PC-9 (cell line): ENCODE data around the gene ZNF766. TPM values are rescaled to one million over a fixed set of nuclear protein-coding genes. Genes with fewer than 3 reads are reported as not detected.
"Not testable (repeated sequence)": the region's sequence is repeated elsewhere in the genome, so short reads cannot be mapped to it uniquely, and the experiment has no call there.

ENCODE experiments used
- BruUV-seq: library from RNA; stranded (reverse); fragments of 400-500 nt; replicated peaks from 2 replicates; lab custom pipeline; 2021; lab: Mats Ljungman, UMichigan
- CTCF ChIA-PET: fragments of 300-600 bp; sonication (Branson Sonifier 250); formaldehyde crosslinking; loops from one replicate; lab custom pipeline; 2022; ENCODE audit warnings: antibody characterized with exemption; lab: Charles Lee
- POLR2A ChIA-PET: fragments of 300-600 bp; sonication (Branson Sonifier 250); formaldehyde crosslinking; loops from one replicate; lab custom pipeline; 2022; ENCODE audit warnings: antibody characterized with exemption; ENCODE audit not compliant: unreplicated experiment; lab: Charles Lee
- DNase-seq, 2 experiments: peaks; one replicate each; pipeline versions ENCODE4 v3.0.0 to v3.0.0-alpha.2; 2015 to 2022; ENCODE audit warnings: mixed read lengths in 1 of 2
- H2AFZ ChIP-seq: fragments of 200-600 bp; sonication (generic); 2 replicates; pipeline ENCODE4 v1.8.1; 2017; ENCODE audit warnings: antibody characterized with exemption
- H3F3A ChIP-seq: fragments of 200-600 bp; sonication (generic); 2 replicates; pipeline ENCODE4 v1.8.1; 2017; ENCODE audit warnings: antibody characterized with exemption, mild to moderate bottlenecking, low read depth; ENCODE audit not compliant: insufficient read depth
- H3K27ac ChIP-seq: fragments of 200-600 bp; sonication (generic); 2 replicates; pipeline ENCODE4 v1.6.1; 2016; ENCODE audit warnings: mixed run types
- H3K27me3 ChIP-seq: fragments of 200-600 bp; sonication (generic); 2 replicates; pipeline ENCODE4 v1.6.1; 2016; ENCODE audit warnings: low read depth, mixed run types; ENCODE audit not compliant: insufficient read depth
- H3K36me3 ChIP-seq: fragments of 200-600 bp; sonication (generic); 2 replicates; pipeline ENCODE4 v1.6.1; 2016; ENCODE audit warnings: low read depth, mixed run types
- H3K4me1 ChIP-seq: fragments of 200-600 bp; sonication (generic); replicated peaks from 2 replicates; pipeline ENCODE4 v1.6.1; 2016; ENCODE audit warnings: mixed run types; ENCODE audit not compliant: insufficient read depth
- H3K4me2 ChIP-seq: fragments of 200-600 bp; sonication (generic); 2 replicates; pipeline ENCODE4 v1.6.1; 2017; ENCODE audit warnings: mixed run types
- H3K4me3 ChIP-seq: fragments of 200-600 bp; sonication (generic); 2 replicates; pipeline ENCODE4 v1.6.1; 2016; ENCODE audit warnings: mixed run types
- H3K79me2 ChIP-seq: fragments of 200-600 bp; sonication (generic); 2 replicates; pipeline ENCODE4 v1.6.1; 2017; ENCODE audit warnings: low read depth, mixed run types
- H3K9me2 ChIP-seq: fragments of 200-600 bp; sonication (generic); 2 replicates; pipeline ENCODE4 v1.8.1; 2017; ENCODE audit warnings: mild to moderate bottlenecking; ENCODE audit not compliant: insufficient read depth
- H3K9me3 ChIP-seq: fragments of 200-600 bp; sonication (generic); 2 replicates; pipeline ENCODE4 v1.8.1; 2016; ENCODE audit warnings: low read depth; ENCODE audit not compliant: insufficient read depth
- H4K20me1 ChIP-seq: fragments of 200-600 bp; sonication (generic); 2 replicates; pipeline ENCODE4 v1.8.1; 2017; ENCODE audit not compliant: insufficient read depth
- EZH2 ChIP-seq: fragments of 200-600 bp; sonication (generic); IDR thresholded peaks from 2 replicates; pipeline ENCODE4 v1.8.0; 2017; ENCODE audit warnings: antibody characterized with exemption, low read depth
- intact Hi-C: fragments of 100-400 bp; cut with micrococcal nuclease; formaldehyde crosslinking; loops from one replicate; pipeline ENCODE4 v1.10.0; 2022; ENCODE audit not compliant: unreplicated experiment
- total RNA-seq: library from RNA; stranded (reverse); gene quantifications from 2 replicates; pipeline ENCODE4 v1.2.3, GENCODE V29; 2021
- TF ChIP-seq, protein P1 (sequence below): fragments of 200-600 bp; sonication (generic); conservative IDR thresholded peaks from 2 replicates; pipeline ENCODE4 v1.6.1; 2017; ENCODE audit warnings: mixed run types, antibody characterized with exemption, mild to moderate bottlenecking, moderate library complexity

ZNF766 gene
- total RNA-seq, 1 experiment from 2014 or later: 18.3 TPM

DNA sequence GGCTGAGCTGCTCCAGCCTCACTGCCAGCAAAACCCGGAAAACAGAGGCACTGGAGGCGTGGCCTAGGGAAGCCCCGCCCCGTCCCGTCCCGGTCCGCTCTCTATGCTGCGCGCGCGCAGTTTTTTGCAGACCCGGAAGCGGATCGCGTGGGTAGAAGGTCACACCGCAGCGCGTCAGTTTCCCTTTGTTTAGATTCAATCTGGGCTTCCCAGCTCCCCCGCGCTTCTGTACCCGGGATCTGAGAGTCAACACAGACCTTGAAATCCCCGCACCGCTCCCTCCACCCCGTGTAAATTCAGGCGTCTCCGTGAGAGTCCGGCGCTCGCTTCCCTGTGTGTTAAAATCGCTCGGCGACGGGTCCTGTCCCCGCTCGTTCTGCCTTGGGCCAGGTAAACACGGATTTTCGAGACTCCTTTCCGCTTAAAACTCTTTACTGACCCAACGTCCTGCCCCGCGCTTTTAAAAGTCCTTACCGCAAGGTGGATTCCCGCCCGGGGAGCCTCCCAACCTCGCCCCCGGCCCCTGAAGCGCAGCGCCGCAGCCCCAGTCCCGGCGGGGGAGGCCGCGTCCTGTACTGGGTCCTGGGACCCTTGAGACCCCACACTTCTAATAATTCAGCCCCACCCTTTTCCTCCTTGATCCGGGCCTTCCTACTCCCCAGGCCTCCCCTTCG lies 66.9 kb downstream of the ZNF766 start, which contains the start of gene ZNF610:
Gene ZNF610 (plus strand): TSS at position 127 of the 674 bp plus-strand sequence. CDS start 12,930 bp downstream, outside the sequence.
- Histone ChIP-seq H3K27me3 (no peaks in the 10 kb centered on the region), H3K9me3 (peaks cover 33% of the 10 kb centered on the region), H3F3A (no peaks in the 10 kb centered on the region), H3K9me2 (no peaks in the 10 kb centered on the region), H3K4me2 (peak within 1 kb of the TSS; percentile 68), H4K20me1 (no peaks in the 10 kb centered on the region), H3K36me3 (no peaks in the 10 kb centered on the region), H3K4me1 (no peaks in the 10 kb centered on the region), H3K27ac (no peak within 1 kb of the TSS), H3K79me2 (no peaks in the 10 kb centered on the region), H3K4me3 (peak within 1 kb of the TSS; percentile 63), H2AFZ (peak within 1 kb of the TSS; percentile 88)
- BruUV-seq: TSS peak; percentile 97
- peak; percentile 40 to 88 for DNase-seq
- intact Hi-C loops: no loop called here
- ChIA-PET POLR2A (interaction anchor here (0.7 kb wide), 1 partner anchor 61 kb away, joined by 5 read pairs; no protein-coding TSS in a partner anchor), CTCF (no interaction called here)
- TF ChIP-seq, protein P1, sequence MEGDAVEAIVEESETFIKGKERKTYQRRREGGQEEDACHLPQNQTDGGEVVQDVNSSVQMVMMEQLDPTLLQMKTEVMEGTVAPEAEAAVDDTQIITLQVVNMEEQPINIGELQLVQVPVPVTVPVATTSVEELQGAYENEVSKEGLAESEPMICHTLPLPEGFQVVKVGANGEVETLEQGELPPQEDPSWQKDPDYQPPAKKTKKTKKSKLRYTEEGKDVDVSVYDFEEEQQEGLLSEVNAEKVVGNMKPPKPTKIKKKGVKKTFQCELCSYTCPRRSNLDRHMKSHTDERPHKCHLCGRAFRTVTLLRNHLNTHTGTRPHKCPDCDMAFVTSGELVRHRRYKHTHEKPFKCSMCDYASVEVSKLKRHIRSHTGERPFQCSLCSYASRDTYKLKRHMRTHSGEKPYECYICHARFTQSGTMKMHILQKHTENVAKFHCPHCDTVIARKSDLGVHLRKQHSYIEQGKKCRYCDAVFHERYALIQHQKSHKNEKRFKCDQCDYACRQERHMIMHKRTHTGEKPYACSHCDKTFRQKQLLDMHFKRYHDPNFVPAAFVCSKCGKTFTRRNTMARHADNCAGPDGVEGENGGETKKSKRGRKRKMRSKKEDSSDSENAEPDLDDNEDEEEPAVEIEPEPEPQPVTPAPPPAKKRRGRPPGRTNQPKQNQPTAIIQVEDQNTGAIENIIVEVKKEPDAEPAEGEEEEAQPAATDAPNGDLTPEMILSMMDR: no peak
- TF ChIP-seq EZH2: no peak

DNA sequence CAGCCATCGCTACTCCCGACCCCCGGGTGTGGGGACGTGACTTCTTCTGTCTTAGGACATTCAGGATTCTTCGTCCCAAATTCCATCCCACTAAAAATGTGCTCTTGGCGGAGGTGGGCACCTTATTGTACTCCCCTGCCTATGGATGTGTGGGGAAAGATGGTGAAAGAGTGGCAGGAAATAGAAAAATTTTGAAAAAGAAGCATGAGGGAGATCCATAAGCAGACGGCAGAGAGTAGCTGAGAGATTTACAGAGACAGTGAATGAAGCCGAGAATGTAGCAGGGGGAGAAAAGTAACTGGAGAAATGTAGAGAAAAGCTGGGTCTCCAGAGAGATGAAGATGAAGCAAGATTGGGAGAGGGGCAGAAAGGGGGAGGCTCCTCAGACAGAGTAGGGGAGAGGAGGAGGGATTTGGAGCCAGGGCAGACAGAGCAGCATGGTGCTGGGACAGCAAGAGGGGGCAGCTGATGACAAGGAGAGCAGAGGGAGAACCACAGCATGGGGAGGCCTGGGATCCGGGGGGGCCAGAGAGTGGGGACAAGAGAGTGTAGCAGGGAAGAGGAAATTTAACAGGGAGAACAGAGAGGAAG lies 67.5 kb downstream of the ZNF766 start:
- Histone ChIP-seq H3K4me1 (no peaks in the 10 kb centered on the region), H3K4me3 (peak overlapping the region; percentile 63; the same call in 1 of the 2 replicates), H3K9me3 (peaks cover 27% of the 10 kb centered on the region), H3K4me2 (peak overlapping the region; percentile 68), H3F3A (no peaks in the 10 kb centered on the region), H4K20me1 (no peaks in the 10 kb centered on the region), H3K36me3 (no peaks in the 10 kb centered on the region), H3K9me2 (no peaks in the 10 kb centered on the region), H3K79me2 (no peaks in the 10 kb centered on the region), H3K27me3 (no peaks in the 10 kb centered on the region), H3K27ac (no peak overlapping the region), H2AFZ (peak overlapping the region; percentile 88)
- BruUV-seq: no TSS peak
- ChIA-PET CTCF (no interaction called here), POLR2A (no interaction called here)
- no peak for DNase-seq
- TF ChIP-seq, protein P1: no peak
- TF ChIP-seq EZH2: no peak
- intact Hi-C loops: no loop called here

DNA sequence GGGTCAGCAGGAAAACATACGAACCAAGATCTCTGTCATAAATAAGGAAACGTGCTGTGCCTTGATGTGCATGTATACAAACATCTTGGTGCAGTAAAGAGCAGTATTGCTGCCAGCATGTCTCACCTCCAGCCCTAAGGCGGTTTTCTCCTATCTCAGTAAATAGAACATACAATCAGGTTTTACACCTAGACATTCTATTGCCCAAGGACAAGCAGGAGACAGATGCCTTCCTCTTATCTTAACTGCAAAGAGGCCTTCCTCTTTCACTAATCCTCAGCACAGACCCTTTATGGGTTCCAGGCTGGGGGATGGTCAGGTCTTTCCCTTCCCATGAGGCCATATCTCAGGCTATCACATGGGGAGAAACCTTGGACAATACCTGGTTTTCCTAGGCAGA lies 69.6 kb downstream of the ZNF766 start:
- H3K4me2 ChIP-seq, POLR2A ChIA-PET, intact Hi-C loops, BruUV-seq, H3K27me3 ChIP-seq, H3K27ac ChIP-seq, H3K4me3 ChIP-seq, H3K36me3 ChIP-seq, H3K4me1 ChIP-seq, CTCF ChIA-PET, DNase-seq, H3K79me2 ChIP-seq, H3F3A ChIP-seq, H2AFZ ChIP-seq, H3K9me2 ChIP-seq, H4K20me1 ChIP-seq: not testable (repeated sequence)
- H3K9me3 ChIP-seq: peaks cover 22% of the 10 kb centered on the region
